ENCODE measurements around the gene DEFB110. TPM values are rescaled to one million over a fixed set of nuclear protein-coding genes. Genes with fewer than 3 reads are reported as not detected.

The DEFB110 gene
- total RNA-seq, 1 donor from 2014 or later: not detected

- H3K27ac Mint-ChIP-seq: no peak overlapping the region
- DNase-seq (ENCODE audit: extremely low spot score, unreplicated experiment): no peak
- H3K4me1 Mint-ChIP-seq (ENCODE audit: unreplicated experiment): no peaks in the 10 kb centered on the region
- TF ChIP-seq, protein P1, sequence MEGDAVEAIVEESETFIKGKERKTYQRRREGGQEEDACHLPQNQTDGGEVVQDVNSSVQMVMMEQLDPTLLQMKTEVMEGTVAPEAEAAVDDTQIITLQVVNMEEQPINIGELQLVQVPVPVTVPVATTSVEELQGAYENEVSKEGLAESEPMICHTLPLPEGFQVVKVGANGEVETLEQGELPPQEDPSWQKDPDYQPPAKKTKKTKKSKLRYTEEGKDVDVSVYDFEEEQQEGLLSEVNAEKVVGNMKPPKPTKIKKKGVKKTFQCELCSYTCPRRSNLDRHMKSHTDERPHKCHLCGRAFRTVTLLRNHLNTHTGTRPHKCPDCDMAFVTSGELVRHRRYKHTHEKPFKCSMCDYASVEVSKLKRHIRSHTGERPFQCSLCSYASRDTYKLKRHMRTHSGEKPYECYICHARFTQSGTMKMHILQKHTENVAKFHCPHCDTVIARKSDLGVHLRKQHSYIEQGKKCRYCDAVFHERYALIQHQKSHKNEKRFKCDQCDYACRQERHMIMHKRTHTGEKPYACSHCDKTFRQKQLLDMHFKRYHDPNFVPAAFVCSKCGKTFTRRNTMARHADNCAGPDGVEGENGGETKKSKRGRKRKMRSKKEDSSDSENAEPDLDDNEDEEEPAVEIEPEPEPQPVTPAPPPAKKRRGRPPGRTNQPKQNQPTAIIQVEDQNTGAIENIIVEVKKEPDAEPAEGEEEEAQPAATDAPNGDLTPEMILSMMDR (conservative IDR thresholded peaks at IDR 0.05): no peak
- H3K4me3 Mint-ChIP-seq: no peak overlapping the region
- no peaks in the 10 kb centered on the region for H3K36me3 Mint-ChIP-seq
- H3K27me3 Mint-ChIP-seq: no peaks in the 10 kb centered on the region
- no peaks in the 10 kb centered on the region for H3K9me3 Mint-ChIP-seq
These were observed 42.2 kb downstream of the DEFB110 start for GRCh38 chr6:49979584-49979983.

GRCh38 chr6:49978332-49979226 is 43.2 kb downstream of the DEFB110 start:
- Mint-ChIP-seq H3K36me3 (no peaks in the 10 kb centered on the region), H3K4me3 (no peak overlapping the region), H3K27ac (no peak overlapping the region), H3K4me1 (ENCODE audit: unreplicated experiment) (no peaks in the 10 kb centered on the region), H3K9me3 (no peaks in the 10 kb centered on the region), H3K27me3 (no peaks in the 10 kb centered on the region)
- TF ChIP-seq, protein P1 (conservative IDR thresholded peaks at IDR 0.05): no peak
- DNase-seq (ENCODE audit: extremely low spot score, unreplicated experiment): no peak

DNA sequence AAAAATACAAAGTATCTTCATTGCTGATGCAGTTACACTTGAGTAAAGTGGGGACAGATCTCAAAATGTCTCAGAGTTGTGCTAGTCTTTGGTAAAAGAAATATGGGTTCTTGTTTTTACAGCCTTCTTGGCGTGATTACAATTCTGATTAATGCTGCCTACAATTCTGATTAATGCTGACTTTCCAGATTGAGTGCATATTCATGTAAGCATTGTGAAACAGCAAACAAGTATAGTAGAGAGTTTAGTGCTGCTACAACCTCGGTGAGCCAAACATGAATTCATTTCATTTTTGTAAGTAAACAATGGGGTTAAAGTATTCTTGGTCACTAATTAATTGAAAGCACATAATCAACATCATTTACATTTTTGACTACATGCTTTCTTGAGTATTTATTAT is 52.2 kb downstream of the DEFB110 start, which contains the start of gene DEFB113:
DEFB113 (minus strand) TSS at position 21 of the 400 bp plus-strand sequence; CDS start at position 21, 0 bp downstream.
- Mint-ChIP-seq H3K27me3 (no peaks in the 10 kb centered on the region), H3K9me3 (no peaks in the 10 kb centered on the region), H3K36me3 (no peaks in the 10 kb centered on the region), H3K4me1 (ENCODE audit: unreplicated experiment) (no peaks in the 10 kb centered on the region), H3K4me3 (no peak within 1 kb of the TSS), H3K27ac (no peak within 1 kb of the TSS)
- no peak for DNase-seq (ENCODE audit: extremely low spot score, unreplicated experiment)
- TF ChIP-seq, protein P1 (conservative IDR thresholded peaks at IDR 0.05): no peak

Other genes starting within 250 kb of the DEFB110 start
- gene PGK2, start 234.7 kb downstream of the DEFB110 start, total RNA-seq (ENCODE audit: low replicate concordance): not detected in 2 replicates
- not detected in 2 replicates for gene CRISP1, start 155.5 kb downstream of the DEFB110 start, total RNA-seq (ENCODE audit: low replicate concordance)
- not detected in 2 replicates for gene DEFB114, start 57.8 kb downstream of the DEFB110 start, total RNA-seq (ENCODE audit: low replicate concordance)
- gene DEFB113, start 52.4 kb downstream of the DEFB110 start, total RNA-seq (ENCODE audit: low replicate concordance): not detected in 2 replicates
- not detected in 2 replicates for gene DEFB112, start 27.9 kb upstream of the DEFB110 start, total RNA-seq (ENCODE audit: low replicate concordance)

Data from type B pancreatic cell (in vitro differentiated cells).